DMS153 (cell line): ENCODE results near the gene KLHDC1.
A peak's percentile ranks its signal among the peaks of the same experiment; 100 is the strongest.
"Not testable (repeated sequence)": the region's sequence is repeated elsewhere in the genome, so short reads cannot be mapped to it uniquely, and the experiment has no call there.

Experiments
- DNase-seq: peaks from one replicate; lab custom pipeline; 2025; lab: John Stamatoyannopoulos, UW

Gene KLHDC1

DNA sequence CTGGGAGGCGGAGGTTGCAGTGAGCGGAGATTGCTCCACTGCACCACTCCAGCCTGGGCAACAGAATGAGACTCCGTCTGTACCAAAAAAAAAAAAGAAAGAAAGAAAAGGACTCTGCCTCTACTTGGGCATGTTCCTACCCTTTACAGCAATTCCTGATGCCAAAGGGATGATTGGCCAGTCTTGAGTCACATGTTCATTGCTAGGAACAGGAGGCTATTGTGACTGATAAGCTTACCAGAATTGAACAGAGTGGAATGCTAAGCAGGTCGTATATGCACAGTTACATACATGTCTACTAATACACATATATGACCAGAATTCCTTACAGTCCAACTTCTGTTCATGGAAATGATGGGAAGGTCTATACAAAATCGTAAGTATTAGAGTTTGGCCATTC lies 34.3 kb downstream of the KLHDC1 start:
- DNase-seq, result no peak

DNA sequence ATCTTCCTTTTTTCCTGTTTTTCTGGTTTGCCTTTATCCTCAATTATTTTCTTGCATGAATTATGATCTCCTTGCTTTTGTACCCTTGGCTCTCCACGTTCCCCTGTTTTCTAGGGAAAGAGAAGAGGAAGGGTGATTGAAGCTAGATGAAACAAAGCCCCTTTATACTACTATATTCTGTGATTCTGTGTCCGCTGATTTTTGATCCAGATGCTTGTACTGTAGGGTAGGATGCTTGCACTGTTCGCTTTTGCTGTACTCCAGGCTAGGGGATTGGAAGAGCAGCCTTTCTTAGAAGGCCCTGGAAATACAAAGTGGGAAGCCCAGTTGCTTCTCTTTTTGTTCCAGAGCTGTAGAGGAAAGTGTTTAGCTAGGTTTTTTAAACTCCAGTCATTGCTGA lies 40.0 kb downstream of the KLHDC1 start:
- no peak for DNase-seq

DNA sequence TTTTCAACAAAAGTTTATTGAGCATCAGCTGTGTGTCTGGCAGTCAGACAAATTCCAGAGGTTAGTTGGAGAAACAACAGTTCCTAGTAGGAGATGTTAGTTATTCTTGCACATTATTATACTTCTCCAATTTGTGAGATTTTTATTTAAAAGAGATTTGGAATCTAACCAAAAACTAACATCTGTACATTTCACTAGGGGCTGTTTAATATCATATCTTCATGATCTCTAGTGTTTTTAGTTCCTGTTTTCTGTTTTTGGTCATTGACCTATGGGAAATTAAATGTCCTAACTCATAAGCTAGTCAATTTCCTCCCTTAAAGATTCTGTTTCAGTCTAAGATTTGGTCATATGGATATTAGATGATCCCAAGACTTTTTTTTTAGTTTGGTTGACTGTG lies 40.9 kb downstream of the KLHDC1 start:
- no peak for DNase-seq

DNA sequence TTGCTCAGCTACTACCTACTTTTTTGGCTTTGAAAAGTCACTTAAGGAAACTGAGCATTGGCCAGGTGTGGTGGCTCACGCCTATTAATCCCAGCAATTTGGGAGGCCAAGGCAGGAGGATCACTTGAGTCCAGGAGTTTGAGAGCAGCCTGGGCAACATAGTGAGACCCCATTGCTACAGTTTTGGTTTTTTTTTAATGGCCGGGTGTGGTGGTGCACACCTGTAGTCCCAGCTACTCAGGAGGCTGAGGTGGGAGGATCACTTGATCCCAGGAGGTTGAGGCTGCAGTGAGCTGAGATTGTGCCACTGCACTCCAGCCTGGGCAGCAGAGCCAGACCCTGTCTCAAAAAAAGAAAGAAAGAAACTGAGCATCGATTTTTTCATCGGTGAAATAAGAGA lies 42.7 kb downstream of the KLHDC1 start:
- DNase-seq, result not testable (repeated sequence)

DNA sequence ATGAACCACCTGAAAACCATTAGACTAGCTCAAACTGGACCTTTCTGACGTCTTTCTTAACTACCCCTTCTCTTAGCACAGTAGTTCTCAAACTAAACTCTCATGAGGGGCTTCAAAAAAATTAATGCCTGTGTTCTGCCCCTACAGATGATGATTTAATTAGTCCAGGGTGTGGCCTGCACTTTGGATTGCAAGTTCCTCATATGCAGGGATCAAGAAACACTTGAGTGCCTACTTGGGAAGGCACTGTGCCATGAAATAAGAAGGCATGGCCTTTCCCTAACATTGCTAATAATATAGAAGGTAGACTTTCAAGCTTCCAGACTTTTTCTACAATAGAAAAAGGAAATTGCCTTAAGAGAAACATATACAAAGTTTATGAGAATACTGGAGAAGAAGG lies 52.3 kb downstream of the KLHDC1 start:
- DNase-seq, result no peak

DNA sequence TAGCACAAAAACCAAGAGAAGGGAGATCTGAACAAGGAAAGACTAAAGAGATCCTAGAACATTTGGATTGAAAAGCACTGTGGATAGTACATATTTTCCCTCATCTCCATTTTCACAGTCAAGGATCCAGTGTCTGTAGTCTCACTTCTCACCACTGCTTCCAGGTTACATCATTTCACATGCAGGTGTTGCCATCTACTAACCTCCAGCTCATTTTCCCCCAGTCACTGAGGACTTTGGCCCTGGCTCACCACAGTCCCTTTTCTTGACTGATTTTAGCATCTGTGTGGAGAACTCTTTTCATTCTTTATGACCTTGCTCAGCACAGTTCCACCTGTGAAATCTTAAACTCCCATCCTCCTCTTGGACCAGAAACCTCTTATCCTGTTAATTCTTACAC lies 53.6 kb downstream of the KLHDC1 start:
- not testable (repeated sequence) for DNase-seq

DNA sequence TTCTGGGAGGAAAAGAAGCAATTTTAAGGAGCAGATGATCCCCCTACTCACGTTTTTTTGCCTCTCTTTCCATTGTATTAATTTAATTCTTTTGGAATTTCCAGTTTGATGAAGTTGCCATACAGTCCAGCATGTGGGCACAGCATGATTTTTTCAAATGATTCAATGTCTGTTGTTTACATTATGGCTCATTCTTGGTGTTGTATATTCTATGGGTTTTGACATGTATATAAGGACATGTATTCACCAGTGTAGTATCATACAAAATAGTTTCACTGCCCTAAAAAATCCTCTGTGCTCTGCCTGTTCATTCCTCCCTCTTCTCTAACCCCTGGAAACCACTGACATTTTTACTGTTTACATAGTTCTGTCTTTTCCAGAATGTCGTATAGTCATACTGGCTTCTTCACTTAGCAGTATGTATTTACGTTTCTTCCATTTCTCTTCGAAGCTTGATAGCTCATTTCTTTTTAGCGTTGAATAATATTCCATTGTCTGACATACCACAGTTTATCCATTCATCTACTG lies 61.7 kb downstream of the KLHDC1 start:
- no peak for DNase-seq

DNA sequence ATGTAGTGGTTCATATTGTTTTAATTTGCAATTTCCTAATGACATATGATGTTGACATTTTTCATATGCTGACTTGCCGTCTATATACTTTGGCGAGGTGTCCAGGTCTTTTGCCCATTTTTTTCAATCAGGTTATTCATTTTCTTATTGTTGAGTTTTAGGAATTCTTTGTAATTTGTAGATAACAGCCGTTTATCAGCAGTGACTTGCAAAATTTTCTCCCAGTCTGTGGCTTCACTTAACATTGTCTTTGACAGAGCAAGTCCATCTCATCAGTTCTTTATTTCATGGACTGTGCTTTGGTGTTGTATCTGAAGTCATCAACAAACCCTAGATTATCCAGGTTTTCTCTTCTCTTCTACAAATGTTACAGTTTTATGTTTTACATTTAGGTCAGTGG lies 62.5 kb downstream of the KLHDC1 start:
- DNase-seq, result no peak

DNA sequence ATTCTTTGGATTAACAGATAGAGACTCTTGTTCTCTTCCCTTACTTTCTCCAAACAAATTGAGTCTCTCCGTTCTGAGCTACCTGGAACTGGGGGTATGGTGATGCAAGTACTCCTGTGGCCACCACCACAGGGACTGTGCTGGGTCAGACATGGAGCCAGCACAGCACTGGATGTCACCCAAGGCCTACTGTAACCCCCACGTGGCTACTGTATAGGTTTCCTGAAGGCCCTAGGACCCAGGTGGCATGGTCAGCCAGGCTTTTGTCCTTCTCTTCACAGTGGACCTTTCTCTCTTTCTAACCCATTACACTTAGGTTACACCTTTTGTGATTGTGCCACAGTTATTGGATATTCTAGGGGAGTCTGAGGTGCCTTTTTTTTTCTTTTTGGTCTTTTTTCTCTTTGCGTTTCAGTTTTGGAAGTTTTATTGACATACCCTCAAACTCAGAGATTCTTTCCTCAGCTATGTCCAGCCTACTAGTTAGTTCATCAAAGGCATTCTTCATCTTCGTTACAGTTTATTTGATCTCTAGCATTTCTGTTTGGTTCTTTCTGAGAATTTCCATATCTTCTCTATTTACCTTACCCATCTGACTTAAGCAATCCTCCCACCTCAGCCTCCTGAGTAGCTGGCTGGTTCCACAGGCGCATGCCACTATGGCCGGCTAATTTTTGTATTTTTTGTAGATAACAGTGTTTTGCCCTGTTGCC lies 69.1 kb downstream of the KLHDC1 start:
- no peak for DNase-seq

DNA sequence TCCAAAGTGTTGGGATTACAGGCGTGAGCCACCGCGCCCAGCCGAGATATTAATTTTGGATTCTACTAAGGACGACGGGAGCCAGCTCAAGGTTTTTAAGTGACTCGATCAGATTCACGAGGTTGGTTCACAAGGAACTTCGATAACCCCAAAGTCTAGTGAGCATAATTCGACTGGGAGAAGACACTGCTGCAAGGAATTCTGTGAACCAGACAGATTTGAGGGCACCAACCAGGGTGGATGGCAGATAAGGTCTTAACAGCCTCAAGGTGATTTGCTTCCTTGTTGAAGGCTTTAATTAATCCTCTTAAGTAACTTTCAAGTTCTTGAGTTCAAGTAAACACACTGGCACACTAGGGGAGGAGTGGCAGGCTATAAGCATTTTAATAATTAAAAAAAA lies 73.9 kb downstream of the KLHDC1 start:
- no peak for DNase-seq

DNA sequence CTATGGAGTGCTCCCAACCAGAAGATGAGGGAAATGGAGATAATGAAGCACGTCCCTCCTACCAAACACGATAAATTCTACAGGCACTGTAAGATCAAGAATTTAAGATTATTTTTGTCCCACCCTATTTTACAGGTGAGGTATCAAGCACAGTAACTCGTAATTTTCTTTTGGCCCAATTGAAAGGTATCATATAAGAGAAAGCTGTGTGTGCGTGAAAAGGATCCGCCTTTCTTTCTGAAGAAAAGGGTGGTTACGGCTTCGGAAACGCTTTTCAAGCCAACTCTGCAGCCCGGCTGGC lies 74.3 kb downstream of the KLHDC1 start:
- no peak for DNase-seq

DNA sequence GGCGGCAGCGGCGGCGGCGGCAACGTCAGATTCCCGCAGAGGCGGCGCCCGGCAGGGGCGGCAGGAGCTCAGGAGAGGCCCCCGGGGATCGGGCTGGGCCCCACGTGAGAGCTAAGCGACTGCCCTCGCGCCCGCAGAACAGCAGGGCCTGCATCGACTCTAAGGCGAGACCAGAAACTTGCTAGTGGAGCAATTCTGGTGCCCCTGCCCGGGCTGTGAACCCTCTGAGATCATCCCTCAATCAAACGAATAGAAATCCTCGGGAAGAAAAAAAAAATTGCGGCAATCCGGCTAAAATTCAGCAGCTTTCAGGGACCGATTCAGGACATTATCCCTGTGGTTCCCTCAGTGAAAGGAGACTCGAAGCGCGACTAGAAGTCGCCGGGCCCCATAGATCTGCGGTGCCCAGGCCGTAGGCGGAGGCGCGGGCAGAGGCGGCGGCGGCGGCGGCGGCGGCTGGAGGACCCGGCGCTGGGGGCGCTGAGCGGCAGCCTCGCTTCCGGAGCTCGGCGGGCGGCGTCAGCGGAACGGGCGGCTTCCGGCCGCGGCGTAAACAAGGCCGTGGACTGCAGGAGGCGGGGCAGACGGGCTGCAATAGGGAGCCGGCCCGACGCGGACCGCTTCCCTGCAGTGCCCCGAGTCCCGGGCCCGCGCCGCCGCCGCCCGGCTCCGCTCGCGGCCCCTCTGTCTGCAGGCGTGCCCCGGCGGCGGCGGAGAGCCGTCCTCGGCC lies 74.8 kb downstream of the KLHDC1 start, which contains the start of gene KLHDC2:
TSS of gene KLHDC2 (plus strand) at position 583 of the 730 bp plus-strand sequence. CDS start 316 bp downstream, outside the sequence.
- DNase-seq, result peak; percentile 77

DNA sequence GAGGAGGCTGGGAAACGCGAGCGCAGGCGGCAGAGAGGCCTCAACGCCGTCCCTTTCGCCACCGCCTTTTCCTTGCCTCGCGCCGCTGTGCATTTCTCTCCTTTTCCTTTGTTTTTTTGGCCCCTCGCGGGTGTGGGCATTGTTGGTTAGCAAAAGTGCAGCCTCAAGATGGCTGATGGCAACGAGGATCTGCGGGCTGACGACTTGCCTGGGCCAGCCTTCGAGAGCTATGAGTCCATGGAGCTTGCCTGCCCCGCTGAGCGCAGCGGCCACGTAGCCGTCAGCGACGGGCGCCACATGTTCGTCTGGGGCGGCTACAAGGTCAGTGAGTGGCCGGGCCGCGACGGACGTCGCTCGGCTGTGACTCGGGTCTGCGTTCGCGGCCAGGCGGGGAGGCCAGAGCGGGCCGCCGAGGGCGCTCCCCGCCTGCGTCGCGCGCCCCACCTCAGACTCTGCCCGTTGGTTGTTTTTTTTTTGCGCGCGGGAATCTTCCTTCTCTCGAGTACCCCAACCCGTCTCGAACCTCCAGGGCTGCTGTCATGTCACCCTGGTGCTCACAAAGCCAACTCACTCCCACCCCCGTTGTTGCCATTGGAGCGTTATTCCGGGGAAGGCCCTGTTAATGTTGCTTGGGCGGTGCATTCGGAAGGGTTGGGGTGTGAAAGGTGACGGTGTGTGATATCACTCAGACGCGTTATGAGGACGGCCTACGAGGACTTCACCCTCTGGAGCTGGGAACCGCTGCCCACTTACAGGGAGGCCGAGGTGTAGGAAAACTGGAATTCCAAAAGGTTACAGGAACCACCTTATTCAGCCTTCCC lies 75.6 kb downstream of the KLHDC1 start:
- DNase-seq, result no peak

DNA sequence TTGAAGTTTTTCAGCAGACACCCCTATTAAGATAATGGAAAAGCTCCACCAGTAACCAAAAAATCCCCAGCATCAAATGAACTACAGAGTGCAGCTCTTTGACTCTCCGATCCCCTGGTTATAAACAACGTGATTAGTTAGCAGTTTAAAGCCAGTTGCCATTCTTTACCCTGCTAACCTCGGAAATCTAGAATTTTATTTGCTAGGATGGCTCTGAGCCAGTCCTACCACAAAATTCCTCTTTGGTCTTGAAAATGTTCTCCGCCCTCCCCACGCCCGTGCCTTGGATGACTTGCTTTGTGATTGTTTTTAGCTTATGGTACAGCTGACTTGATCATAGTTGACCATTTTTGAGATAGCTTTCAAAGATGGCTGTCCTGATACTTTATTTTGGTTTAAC lies 76.3 kb downstream of the KLHDC1 start:
- no peak for DNase-seq

DNA sequence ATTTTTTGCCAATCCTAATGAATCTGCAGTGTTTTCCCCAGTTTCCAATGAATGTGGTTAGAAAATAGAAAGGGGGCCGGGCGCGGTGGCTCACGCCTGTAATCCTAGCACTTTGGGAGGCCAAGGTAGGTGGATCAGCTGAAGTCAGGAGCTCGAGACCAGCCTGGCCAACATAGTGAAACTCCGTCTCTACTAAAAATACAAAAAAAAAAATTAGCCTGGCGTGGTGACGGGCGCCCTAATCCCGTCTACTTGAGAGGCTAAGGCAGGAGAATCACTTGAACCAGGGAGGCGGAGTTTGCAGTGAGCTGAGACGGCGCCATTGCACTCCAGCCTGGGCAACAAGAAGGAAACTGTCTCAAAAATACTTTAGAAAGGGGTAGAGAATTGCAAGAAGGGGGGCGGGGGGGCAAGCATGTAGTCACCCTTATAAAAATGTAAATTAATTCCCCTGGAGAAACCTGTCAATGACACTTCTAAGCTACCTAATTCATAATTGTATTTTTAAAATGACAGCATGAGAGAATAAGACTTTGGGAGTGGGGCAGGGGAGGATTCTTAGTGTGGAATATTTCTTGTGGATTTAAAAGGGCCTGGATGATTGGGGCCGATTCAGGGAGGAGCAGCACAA lies 76.8 kb downstream of the KLHDC1 start:
- no peak for DNase-seq

DNA sequence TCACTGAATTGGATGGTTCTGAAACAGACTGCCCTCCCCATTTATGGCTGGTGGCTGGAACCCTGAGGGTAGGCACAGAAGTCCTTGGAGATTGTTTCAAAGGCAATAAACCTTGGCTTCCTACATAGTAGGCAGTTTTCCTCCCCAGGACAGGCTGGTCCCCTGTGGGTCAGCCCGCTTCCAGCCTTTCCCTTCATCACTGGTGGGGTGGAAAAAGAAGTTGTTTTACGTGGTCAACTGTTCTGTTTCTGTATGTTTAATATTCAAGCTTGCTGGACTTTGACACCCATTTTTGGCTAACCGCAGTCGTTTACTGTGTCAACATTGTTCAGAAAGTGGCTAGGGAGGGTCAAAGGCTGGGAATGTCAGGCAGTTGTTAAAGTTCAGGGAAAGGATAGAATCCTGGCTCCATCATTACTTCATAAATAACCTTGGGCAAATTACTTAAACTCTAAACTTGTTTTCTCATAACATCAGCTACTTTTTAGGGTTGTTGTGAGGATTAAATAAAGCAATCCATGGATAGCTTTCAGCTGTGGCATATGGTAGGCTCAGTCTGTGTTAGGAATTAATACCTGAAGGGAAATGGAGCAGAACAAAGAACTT lies 77.4 kb downstream of the KLHDC1 start:
- no peak for DNase-seq

DNA sequence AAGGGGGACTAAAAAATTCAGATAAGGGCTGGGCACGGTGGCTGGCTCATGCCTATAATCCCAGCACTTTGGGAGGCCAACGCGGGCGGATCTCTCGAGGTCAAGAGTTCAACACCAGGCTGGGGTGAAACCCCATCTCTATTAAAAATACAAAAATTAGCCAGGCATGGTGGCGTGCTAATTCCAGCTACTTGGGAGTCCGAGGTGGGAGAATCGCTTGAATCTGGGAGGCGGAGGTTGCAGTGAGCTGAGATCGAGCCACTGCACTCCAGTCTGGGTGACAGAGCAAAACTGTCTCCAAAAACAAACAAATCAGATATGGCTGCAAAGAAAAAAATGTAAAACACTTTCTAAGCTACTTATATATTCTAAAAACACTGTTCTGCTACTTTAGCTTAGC lies 78.8 kb downstream of the KLHDC1 start:
- DNase-seq, result not testable (repeated sequence)

DNA sequence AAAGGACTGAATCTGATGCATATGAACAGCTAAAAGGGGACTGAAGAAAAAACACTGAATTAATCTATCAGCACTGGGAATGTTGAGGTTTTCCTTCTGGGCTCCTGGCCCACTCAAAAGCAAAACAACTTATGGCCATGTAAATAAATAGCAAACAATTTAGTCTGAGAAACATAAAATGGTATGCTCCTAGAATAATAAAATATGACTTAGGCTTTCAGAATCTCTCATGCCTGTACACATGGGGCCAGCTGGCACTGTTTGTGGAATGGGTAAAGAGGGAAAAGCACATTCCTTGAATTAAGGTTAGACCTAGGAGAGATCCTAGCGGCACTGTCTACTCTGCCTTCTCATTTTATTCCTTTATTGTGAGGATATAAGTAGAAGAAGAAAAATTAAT lies 81.2 kb downstream of the KLHDC1 start:
- no peak for DNase-seq

DNA sequence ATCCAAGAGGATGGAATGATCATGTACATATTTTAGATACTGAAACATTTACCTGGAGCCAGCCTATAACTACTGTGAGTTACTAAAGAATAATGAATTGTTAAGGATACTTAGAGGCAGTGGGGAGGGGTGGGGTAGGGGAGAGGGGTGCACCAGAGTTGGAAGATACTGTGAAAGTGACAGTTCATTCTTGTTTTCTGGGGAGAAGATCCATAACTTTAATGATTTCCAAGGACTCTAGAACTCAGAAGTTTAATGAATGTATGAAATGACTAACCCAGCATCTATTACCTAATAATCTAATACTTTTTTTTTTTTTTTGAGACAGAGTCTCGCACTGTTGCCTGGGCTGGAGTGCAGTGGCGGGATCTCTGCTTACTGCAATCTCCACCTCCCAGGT lies 85.5 kb downstream of the KLHDC1 start:
- DNase-seq, result no peak

DNA sequence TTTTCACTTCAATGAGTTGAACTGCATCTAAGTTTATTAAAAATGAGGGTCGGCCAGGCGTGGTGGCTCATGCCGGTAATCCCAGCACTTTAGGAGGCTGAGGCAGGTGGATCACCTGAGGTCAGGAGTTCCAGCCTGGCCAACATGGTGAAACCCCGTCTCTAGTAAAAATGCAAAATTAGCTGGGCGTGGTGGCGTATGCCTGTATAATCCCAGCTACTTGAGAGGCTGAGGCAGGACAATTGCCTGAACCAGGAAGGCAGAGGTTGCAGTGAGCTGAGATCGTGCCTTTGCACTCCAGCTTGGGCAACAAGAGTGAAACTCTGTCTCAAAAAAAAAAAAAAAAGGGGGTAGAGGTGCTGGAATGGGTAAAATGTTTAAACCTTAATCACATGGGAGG lies 88.1 kb downstream of the KLHDC1 start:
- DNase-seq, result not testable (repeated sequence)

DNA sequence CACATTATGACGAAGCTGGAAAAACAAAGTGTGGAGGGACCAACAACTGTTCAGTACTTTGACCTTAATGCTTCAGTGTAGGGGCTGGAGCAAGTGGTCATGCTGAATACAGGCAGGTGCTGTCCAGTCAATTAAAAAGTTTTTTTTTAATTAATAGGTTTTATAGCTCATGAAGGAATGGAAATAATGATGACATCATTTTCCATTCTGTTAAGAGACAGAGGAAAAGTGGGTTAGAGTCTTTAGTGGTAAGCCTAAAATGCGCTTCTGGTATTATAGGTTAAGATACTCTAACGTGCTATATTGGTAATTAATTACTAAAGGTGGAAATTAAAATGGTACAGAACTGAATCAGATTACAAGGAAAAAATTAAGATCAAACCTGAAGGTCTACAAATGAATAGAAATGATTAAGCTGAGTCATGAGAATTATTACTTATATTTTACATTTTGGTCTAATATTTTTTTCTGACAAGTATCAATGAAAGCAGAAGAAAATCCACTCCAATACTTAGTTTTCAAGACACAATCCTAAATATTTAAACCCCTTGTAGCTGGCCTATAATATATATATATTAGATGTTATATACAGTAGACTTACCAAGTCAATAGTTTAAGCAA lies 90.6 kb downstream of the KLHDC1 start:
- no peak for DNase-seq
